ENCODE data around the gene GPD2. TPM values are rescaled to one million over a fixed set of nuclear protein-coding genes. Genes with fewer than 3 reads are reported as not detected.

Gene GPD2
- 49.2 and 58.7 TPM in 2 replicates for total RNA-seq

DNA sequence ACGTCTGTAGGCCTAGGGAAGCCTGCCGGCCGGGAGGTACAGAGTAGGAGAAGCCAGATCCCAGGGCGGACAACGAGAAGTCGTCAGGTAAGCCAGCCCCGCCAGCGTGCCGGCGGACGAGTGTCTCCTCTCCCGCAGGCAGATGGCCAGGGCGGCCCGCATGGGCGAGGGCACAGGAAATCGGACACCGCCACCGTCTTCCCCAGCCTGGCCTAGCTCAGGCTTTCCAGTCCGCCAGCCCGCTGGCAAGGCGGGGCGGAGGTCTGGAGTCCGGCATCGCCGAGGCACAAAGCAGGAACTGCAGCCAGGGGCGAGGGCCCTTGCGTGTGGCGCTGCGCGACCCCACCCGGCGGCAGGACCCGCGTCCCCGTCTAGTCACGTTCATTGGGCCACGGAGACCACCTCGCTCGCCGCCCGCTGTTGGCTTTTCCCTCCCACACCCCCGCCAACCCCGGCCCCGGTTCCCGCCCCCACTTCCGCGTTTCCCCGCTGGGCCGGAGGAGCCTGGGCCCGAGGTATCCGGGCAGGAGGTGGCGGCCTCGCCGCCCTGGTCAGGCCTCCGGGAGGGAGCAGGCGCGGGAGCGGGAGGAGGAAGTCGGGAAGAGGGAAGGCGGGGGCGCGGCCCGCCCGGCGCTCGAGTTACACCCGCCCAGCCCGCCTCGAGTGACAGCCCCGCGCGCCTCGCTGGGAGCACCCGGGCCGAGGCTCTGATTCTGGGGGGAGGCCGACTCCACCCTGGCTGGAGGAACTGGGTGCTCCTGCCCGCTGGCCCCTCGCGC lies at the start of gene GPD2:
GPD2 (plus strand) TSS at position 662 of the 779 bp plus-strand sequence. CDS start 39,727 bp downstream, outside the sequence.

Other genes starting within 250 kb of the GPD2 start
- gene NR4A2, start 103.7 kb upstream of the GPD2 start, total RNA-seq = under 0.01 and 0.13 TPM in 2 replicates